SU-DHL-6 (cell line): Measurements from ENCODE around the gene PM20D1.

Experiments used
- CTCF ChIP-seq: fragments of 200-600 bp; sonication (generic); IDR thresholded peaks from one replicate; pipeline ENCODE4 v1.5.1; 2017; ENCODE audit warnings: antibody characterized with exemption, mild to moderate bottlenecking, low read length, moderate library complexity; ENCODE audit not compliant: insufficient read depth, poor library complexity, severe bottlenecking
- EZH2phosphoT487 ChIP-seq: fragments of 200-600 bp; sonication (generic), shearing (Covaris generic); conservative IDR thresholded peaks from 2 replicates; pipeline ENCODE4 v1.6.1; 2018; ENCODE audit warnings: mild to moderate bottlenecking, antibody characterized with exemption, low read length, moderate library complexity, mixed read lengths

- no peak for TF ChIP-seq CTCF
- no peak for TF ChIP-seq EZH2phosphoT487
These were observed 37.6 kb downstream of the PM20D1 start for GRCh38 chr1:205812271-205812877.
